ENCODE results near the gene TADA1.

DNA sequence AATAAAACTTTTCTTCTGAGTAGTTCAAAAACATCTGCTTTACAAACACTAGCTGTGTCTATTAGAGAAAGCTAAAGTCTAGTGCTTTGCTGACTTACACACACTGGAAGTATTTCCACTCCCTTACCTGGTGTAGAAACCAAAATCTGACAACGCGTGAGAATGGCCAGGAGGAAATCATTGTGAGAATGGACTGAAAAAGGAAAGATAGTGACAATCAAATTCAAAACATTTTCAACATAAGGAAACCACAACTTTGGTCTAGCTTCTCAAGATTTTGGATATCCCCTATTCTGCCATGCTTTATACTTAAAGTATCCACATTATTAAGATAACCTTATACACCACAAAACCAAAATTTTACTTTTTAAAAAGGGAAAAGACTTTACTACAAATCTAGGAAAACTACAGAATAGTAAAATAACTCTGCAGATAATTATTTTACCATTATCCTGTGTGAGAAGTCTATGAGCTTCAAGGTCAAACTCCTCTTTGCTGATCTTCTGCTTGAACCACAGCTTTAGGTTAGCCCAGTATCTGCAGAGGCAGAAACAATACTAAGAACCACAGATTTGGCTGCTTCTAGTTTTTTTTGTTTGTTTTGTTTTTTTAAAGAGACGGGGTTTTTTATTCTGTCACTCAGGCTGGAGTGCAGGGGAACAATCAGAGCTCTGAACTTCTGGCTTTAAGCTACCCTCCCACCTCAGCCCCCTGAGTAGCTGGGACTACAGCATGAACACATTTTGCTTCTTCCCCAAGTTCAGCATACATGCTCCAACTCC is 6.6 kb downstream of the TADA1 start:
- TF ChIP-seq, protein P1, sequence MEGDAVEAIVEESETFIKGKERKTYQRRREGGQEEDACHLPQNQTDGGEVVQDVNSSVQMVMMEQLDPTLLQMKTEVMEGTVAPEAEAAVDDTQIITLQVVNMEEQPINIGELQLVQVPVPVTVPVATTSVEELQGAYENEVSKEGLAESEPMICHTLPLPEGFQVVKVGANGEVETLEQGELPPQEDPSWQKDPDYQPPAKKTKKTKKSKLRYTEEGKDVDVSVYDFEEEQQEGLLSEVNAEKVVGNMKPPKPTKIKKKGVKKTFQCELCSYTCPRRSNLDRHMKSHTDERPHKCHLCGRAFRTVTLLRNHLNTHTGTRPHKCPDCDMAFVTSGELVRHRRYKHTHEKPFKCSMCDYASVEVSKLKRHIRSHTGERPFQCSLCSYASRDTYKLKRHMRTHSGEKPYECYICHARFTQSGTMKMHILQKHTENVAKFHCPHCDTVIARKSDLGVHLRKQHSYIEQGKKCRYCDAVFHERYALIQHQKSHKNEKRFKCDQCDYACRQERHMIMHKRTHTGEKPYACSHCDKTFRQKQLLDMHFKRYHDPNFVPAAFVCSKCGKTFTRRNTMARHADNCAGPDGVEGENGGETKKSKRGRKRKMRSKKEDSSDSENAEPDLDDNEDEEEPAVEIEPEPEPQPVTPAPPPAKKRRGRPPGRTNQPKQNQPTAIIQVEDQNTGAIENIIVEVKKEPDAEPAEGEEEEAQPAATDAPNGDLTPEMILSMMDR (conservative IDR thresholded peaks at IDR 0.05; ENCODE audit: low read depth in 2 of 2): no peak
- TF ChIP-seq JUNB (IDR thresholded peaks at IDR 0.05; ENCODE audit: unreplicated experiment) (no peak), CREB1 (CRISPR knock-in tag; IDR thresholded peaks at IDR 0.05; ENCODE audit: low read depth) (no peak), EZH2phosphoT487 (IDR thresholded peaks at IDR 0.05; ENCODE audit: unreplicated experiment) (no peak), STAT1 (IDR thresholded peaks at IDR 0.05; ENCODE audit: unreplicated experiment) (no peak), EZH2 (IDR thresholded peaks at IDR 0.05; ENCODE audit: low read depth, unreplicated experiment) (no peak), POLR2AphosphoS5 (IDR thresholded peaks at IDR 0.05; ENCODE audit: low read depth) (no peak), NANOG (IDR thresholded peaks at IDR 0.05; ENCODE audit: borderline replicate concordance) (no peak)
- TF ChIP-seq, protein P2, sequence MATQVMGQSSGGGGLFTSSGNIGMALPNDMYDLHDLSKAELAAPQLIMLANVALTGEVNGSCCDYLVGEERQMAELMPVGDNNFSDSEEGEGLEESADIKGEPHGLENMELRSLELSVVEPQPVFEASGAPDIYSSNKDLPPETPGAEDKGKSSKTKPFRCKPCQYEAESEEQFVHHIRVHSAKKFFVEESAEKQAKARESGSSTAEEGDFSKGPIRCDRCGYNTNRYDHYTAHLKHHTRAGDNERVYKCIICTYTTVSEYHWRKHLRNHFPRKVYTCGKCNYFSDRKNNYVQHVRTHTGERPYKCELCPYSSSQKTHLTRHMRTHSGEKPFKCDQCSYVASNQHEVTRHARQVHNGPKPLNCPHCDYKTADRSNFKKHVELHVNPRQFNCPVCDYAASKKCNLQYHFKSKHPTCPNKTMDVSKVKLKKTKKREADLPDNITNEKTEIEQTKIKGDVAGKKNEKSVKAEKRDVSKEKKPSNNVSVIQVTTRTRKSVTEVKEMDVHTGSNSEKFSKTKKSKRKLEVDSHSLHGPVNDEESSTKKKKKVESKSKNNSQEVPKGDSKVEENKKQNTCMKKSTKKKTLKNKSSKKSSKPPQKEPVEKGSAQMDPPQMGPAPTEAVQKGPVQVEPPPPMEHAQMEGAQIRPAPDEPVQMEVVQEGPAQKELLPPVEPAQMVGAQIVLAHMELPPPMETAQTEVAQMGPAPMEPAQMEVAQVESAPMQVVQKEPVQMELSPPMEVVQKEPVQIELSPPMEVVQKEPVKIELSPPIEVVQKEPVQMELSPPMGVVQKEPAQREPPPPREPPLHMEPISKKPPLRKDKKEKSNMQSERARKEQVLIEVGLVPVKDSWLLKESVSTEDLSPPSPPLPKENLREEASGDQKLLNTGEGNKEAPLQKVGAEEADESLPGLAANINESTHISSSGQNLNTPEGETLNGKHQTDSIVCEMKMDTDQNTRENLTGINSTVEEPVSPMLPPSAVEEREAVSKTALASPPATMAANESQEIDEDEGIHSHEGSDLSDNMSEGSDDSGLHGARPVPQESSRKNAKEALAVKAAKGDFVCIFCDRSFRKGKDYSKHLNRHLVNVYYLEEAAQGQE (IDR thresholded peaks at IDR 0.05; ENCODE audit: unreplicated experiment): no peak
- TF ChIP-seq, protein P3, sequence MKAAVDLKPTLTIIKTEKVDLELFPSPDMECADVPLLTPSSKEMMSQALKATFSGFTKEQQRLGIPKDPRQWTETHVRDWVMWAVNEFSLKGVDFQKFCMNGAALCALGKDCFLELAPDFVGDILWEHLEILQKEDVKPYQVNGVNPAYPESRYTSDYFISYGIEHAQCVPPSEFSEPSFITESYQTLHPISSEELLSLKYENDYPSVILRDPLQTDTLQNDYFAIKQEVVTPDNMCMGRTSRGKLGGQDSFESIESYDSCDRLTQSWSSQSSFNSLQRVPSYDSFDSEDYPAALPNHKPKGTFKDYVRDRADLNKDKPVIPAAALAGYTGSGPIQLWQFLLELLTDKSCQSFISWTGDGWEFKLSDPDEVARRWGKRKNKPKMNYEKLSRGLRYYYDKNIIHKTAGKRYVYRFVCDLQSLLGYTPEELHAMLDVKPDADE (IDR thresholded peaks at IDR 0.05): no peak
